SHP77 treated with DMSO at 0.1 percent for 48 hours (cell line): ENCODE measurements around the gene SAXO1.
"Not testable (repeated sequence)": the region's sequence is repeated elsewhere in the genome, so short reads cannot be mapped to it uniquely, and the experiment has no call there.

Experiments
- DNase-seq: peaks from one replicate; lab custom pipeline; 2025; lab: John Stamatoyannopoulos, UW

The SAXO1 gene

GRCh38 chr9:18970393-18970792 is 62.6 kb downstream of the SAXO1 start:
- no peak for DNase-seq

- DNase-seq = no peak
These were observed 63.9 kb downstream of the SAXO1 start for GRCh38 chr9:18969128-18969527.

- no peak for DNase-seq
These were observed 77.4 kb downstream of the SAXO1 start for GRCh38 chr9:18955626-18956025.

GRCh38 chr9:18951936-18952335 is 81.1 kb downstream of the SAXO1 start:
- DNase-seq = no peak

- DNase-seq = peak; percentile 60
These were observed 85.1 kb downstream of the SAXO1 start for GRCh38 chr9:18947892-18948339.

GRCh38 chr9:18942801-18943200 is 90.2 kb downstream of the SAXO1 start:
- DNase-seq = no peak

- no peak for DNase-seq
These were observed 91.8 kb downstream of the SAXO1 start for GRCh38 chr9:18941060-18941740.

- no peak for DNase-seq
These were observed 93.1 kb downstream of the SAXO1 start for GRCh38 chr9:18939943-18940342.

- DNase-seq = no peak
These were observed 96.7 kb downstream of the SAXO1 start for GRCh38 chr9:18936094-18936871.

- DNase-seq = no peak
These were observed 97.5 kb downstream of the SAXO1 start for GRCh38 chr9:18935541-18935940.

GRCh38 chr9:18930611-18931010 is 102.4 kb downstream of the SAXO1 start:
- DNase-seq = not testable (repeated sequence)

GRCh38 chr9:18928711-18929110 is 104.3 kb downstream of the SAXO1 start:
- DNase-seq = no peak

GRCh38 chr9:18926513-18926912 is 106.5 kb downstream of the SAXO1 start:
- no peak for DNase-seq

GRCh38 chr9:18925880-18926279 is 107.1 kb downstream of the SAXO1 start:
- no peak for DNase-seq

- DNase-seq = no peak
These were observed 109.2 kb downstream of the SAXO1 start for GRCh38 chr9:18923671-18924430.

GRCh38 chr9:18923167-18923566 is 109.8 kb downstream of the SAXO1 start:
- DNase-seq = no peak

- no peak for DNase-seq
These were observed 110.7 kb downstream of the SAXO1 start for GRCh38 chr9:18922161-18922885.

- no peak for DNase-seq
These were observed 111.5 kb downstream of the SAXO1 start for GRCh38 chr9:18921366-18922075.

GRCh38 chr9:18920141-18921084 is 112.6 kb downstream of the SAXO1 start:
- DNase-seq = no peak

GRCh38 chr9:18911714-18912342 is 121.2 kb downstream of the SAXO1 start:
- DNase-seq = no peak
